ENCODE results near the gene GPC5. TPM values are rescaled to one million over a fixed set of nuclear protein-coding genes. Genes with fewer than 3 reads are reported as not detected.

Gene GPC5
- total and polyA plus RNA-seq, 2 of the 8 experiments (the other 6 are each of a cell fraction or from before 2014, with no cell fraction given) = 0.20 to 0.39 TPM

DNA sequence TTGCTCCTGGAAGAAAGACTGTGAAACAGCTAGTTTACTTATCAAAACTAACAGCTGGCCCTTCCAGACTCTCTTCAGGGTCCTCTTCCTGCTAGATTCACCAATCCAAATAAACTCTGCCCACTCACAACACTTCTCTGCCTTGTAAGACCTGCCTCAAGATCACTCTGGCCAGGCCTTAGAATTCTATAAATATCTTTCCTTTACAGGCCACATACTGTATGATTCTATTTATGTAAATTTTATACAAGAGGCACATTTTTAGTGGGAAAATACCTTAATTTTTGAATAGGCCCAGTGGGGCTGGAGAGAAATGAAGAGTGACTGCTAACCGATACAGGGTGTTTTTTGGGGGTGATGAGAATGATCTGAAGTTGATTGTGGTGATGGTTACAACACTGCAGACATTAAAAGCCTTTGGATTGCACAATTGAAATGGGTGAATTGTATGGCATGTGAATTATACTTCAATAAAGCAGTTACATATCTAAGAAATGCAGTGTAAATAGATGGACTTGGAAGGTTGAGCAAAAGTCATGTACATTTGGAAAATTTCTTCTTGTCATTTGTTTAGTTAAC, 141.8 kb downstream of the GPC5 start (continued):
- TF ChIP-seq CHD7 (IDR thresholded peaks at IDR 0.05; ENCODE audit: insufficient replicate concordance, low read length) (no peak), CEBPB (IDR thresholded peaks at IDR 0.05; ENCODE audit: low read depth, low read length) (no peak), SIN3A (conservative IDR thresholded peaks at IDR 0.05 in 1 of 2, IDR thresholded peaks at IDR 0.05 in 1 of 2; ENCODE audit: low read depth in 1 of 2, low read length in 2 of 2) (no peak), ZNF274 (IDR thresholded peaks at IDR 0.05; ENCODE audit: borderline replicate concordance, extremely low read depth, low read length) (no peak)

All from H1 (cell line).